AG09309 (cell line): ENCODE measurements around the gene HIPK2.

Experiments
- DNase-seq: peaks from one replicate; pipeline ENCODE4 v3.0.0-alpha.2; 2010; ENCODE audit warnings: low read depth
- H3K4me3 ChIP-seq: 2 replicates; pipeline ENCODE4 v1.5.1; 2011; ENCODE audit warnings: mild to moderate bottlenecking, low read depth, low read length, moderate library complexity; ENCODE audit not compliant: control insufficient read depth
- TF ChIP-seq, protein P1 (sequence below): IDR thresholded peaks from 2 replicates; pipeline ENCODE4 v1.5.1; 2011; ENCODE audit warnings: mild to moderate bottlenecking, low read depth, low read length, inconsistent platforms; ENCODE audit not compliant: insufficient read depth, control insufficient read depth; ENCODE audit errors: missing control alignments

HIPK2 gene

DNA sequence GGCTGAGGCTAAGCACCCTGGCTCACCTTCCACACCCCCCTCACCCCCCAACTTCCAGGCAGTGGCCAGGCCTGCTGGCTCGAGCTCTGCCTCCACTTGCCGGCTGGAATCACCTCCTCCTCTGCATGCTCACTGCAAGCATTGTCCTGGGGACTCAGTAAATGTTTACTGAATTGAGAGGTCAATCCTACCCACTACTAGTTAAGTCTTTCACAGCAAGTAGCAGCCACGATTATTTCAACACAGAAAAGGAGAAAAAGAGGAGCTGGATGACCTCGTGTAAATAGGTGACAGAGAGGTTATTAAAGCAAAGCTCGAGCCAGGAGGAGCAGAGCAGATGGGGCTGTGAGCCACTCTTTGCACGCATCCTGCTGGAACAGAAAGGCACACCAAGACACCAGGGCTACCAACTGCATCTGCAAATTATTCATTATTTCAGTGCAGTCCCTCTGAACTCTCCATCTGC is 32.1 kb downstream of the HIPK2 start:
- DNase-seq = no peak
- no peak overlapping the region for H3K4me3 ChIP-seq
- TF ChIP-seq, protein P1, sequence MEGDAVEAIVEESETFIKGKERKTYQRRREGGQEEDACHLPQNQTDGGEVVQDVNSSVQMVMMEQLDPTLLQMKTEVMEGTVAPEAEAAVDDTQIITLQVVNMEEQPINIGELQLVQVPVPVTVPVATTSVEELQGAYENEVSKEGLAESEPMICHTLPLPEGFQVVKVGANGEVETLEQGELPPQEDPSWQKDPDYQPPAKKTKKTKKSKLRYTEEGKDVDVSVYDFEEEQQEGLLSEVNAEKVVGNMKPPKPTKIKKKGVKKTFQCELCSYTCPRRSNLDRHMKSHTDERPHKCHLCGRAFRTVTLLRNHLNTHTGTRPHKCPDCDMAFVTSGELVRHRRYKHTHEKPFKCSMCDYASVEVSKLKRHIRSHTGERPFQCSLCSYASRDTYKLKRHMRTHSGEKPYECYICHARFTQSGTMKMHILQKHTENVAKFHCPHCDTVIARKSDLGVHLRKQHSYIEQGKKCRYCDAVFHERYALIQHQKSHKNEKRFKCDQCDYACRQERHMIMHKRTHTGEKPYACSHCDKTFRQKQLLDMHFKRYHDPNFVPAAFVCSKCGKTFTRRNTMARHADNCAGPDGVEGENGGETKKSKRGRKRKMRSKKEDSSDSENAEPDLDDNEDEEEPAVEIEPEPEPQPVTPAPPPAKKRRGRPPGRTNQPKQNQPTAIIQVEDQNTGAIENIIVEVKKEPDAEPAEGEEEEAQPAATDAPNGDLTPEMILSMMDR = no peak

DNA sequence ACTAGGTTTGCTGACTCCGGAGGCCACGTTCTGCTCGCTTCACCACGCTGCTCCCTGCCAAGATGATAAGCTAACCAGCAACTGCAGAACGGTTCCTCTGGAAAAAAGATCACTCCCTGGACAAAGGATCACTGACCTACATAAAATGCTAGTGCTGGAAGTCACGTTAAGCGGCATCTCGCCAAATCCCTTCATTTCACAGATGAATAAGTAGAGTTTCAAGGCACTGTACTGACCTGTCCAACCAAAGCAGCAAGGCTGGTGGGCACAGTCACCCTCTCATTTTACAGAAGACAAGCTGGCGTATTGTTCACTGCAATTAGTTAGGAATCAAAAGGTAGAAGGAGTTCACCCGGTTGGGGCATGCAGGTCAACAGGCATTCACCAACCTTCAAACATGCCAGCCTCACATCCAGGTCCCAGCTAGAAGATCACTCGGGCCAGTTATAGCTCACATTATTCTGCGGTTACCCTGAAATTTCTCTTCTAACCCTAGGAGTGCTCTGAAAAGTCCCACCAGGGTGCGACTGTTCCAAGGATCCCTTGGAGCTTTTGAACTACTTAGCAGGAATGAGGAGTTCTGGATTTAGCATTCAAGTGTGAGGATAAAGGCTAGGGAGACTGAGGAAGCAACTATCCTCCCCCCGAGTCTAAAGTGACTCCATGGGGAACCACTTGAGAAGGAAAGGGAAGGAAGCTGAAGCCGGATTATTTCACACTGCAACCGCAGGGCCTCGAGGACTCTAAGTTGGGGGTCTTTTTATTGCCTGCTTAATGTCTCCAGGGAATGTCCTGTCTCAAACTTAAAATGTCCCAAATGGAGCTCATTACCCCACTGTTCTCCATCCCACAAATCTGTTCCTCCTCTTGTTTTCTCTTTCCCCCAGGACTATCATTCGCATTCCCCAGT is 32.8 kb downstream of the HIPK2 start:
- H3K4me3 ChIP-seq = no peak overlapping the region
- TF ChIP-seq, protein P1 = no peak
- no peak for DNase-seq

DNA sequence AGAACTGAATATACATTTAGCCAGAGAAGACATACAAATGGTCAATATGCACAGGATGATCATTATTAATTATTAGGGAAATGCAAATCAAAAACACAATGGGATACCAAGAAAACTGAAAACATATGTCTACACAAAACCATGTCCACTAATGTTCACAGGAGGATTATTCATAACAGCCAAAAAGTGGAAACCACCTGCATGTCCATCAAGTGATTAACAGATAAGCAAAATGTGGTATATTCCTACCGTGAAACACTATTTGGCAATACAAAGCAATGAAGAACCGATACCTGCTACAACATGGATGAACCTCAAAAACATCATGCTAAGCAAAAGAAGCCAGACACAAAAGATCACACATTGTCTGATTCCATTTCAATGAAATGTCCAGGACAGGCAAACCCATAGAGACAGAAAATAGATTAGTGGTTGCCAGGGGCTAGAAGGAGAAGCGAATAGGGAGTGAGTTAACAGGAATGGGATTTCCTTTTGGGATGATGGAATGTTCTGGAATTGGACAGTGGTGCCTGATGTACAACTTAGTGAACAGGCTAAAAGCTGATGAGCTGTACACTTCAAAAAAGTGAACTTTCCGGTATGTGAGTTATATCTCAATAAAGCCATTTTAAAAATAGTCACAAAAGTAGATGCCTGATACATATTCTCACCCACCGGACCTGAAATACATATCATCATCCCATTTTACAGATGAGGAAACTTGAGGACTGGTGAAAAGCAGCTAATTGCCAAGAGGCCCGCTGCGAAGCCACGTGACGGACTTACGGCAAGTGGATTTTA is 33.6 kb downstream of the HIPK2 start:
- no peak overlapping the region for H3K4me3 ChIP-seq
- TF ChIP-seq, protein P1 = no peak
- no peak for DNase-seq

DNA sequence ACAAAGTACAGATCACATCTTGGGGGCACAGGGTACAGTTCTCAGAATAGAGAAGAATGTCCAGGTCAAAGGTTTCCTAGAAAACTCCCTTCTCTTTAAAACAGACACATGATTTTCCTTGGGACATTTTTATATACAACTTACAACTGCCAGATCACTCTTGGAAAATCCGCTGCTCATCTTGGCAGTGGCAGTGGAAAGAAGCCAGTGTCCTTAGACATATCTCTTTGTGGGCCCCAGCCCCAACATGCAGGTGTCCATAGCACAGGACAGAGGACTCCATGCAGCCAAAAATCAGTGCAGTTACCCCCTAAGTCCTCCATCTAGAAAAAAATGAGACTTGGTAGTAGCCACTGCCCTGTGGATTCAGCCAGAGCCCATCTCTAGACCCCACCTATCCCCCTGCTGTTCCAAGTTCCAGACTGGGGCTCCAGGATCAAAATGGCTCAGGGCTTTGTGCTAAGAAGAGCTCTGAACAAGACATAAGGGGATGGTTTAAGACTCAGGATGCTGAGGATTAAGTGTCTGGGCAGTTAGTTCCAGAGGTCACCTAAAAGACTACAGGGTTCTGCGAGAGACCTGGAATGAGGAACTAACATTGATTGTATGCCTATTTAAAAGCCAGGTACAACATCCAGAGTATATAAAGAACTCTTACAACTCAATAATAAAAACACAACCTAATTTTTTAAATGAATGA is 34.4 kb downstream of the HIPK2 start:
- DNase-seq = no peak
- no peak overlapping the region for H3K4me3 ChIP-seq
- TF ChIP-seq, protein P1 = no peak

DNA sequence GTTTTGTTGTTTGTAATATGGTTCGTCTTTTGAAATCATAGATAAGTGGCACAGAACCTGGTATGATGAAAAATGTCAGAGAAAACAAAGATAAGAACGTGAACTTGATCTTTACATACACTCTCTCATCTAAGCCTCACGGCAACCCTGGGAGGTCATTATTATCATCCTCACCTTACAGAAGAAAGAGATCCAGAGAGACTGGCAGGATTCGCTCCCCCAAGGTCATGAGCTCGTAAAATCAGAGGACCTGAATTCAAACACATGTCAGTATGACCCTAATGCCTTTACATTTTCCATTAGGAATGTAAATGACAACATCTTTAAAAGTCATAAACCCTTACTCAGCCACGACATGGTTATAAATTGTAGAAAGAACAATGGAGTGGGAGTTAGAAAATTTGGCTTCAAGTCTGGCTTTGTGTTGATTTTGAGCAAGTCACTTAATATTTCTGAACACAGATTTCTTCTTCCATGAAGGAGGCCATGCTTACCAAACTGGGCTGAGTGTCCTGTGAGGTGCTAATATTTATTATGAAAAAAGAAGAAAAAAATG is 35.9 kb downstream of the HIPK2 start:
- no peak overlapping the region for H3K4me3 ChIP-seq
- TF ChIP-seq, protein P1 = no peak
- no peak for DNase-seq

DNA sequence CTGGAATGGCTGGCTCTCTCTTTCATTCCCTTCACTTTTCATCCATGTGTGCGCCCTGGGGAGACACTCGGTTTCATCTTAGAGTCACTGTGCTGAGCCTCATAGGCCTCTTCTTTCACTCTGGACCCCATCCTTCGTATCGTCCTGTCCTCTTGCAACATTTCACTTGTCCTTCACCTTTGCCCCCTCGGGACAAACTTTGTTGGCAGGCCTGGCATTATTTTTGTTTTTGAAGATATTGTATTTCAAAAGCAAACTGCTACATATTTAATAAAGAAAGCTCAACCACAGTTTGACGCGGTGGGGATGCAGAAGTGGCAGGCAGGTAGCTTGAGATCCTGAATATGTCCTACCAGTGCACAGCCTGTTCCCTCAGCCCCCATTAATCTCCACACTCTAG is 36.6 kb downstream of the HIPK2 start:
- no peak for DNase-seq
- TF ChIP-seq, protein P1 = no peak
- H3K4me3 ChIP-seq = no peak overlapping the region
